Stomach (tissue), 9 donors: Measurements from ENCODE around the gene OR51F1. TPM values are rescaled to one million over a fixed set of nuclear protein-coding genes. Genes with fewer than 3 reads are reported as not detected.

Experiments used
- DNase-seq, 2 donors: peaks; one replicate each; pipeline versions ENCODE4 v3.0.0 to v3.0.0-alpha.2; 2013 to 2019
- H3K27ac ChIP-seq, 5 donors: fragments of 200-600 bp in 4 of 5; sonication (generic) in 4 of 5; one replicate each; pipeline ENCODE4 v1.5.1; 2013 to 2019; ENCODE audit warnings: mild to moderate bottlenecking in 1 of 5, moderate library complexity in 1 of 5
- H3K27me3 ChIP-seq, 3 donors: fragments of 200-600 bp; sonication (generic); one replicate each; pipeline ENCODE4 v1.5.1; 2017 to 2019; ENCODE audit warnings: mixed run types in 1 of 3
- H3K36me3 ChIP-seq, 4 donors: fragments of 200-600 bp; sonication (generic); 1 replicate in 3 of 4; 2 replicates in 1 of 4; pipeline ENCODE4 v1.5.1; 2016 to 2019
- H3K4me1 ChIP-seq, 4 donors: fragments of 200-600 bp; sonication (generic); one replicate each; pipeline ENCODE4 v1.5.1; 2016 to 2019
- H3K4me3 ChIP-seq, 4 donors: fragments of 200-600 bp; sonication (generic) in 3 of 4; one replicate each; pipeline ENCODE4 v1.5.1; 2016 to 2019; ENCODE audit warnings: mild to moderate bottlenecking in 1 of 4
- H3K9me3 ChIP-seq, 4 donors: fragments of 200-600 bp; sonication (generic); one replicate each; pipeline ENCODE4 v1.5.1; 2016 to 2019
- EP300 ChIP-seq: sonication (generic); formaldehyde crosslinking; IDR thresholded peaks from one replicate; pipeline ENCODE4 v1.6.1; 2017; ENCODE audit warnings: antibody characterized with exemption
- POLR2A ChIP-seq, 4 donors: fragments of 450-650 bp; IDR thresholded peaks; one replicate each; pipeline ENCODE4 v1.6.1; 2016; ENCODE audit warnings: antibody characterized with exemption in 4 of 4, control low read depth in 2 of 4, mild to moderate bottlenecking in 1 of 4, moderate library complexity in 1 of 4
- POLR2AphosphoS5 ChIP-seq, 3 donors: sonication (generic); formaldehyde crosslinking; IDR thresholded peaks; one replicate each; pipeline ENCODE4 v1.6.1; 2016; ENCODE audit warnings: antibody characterized with exemption in 3 of 3
- WGBS, 5 donors: extraction: QIAGEN DNeasy Blood & Tissue Kit in 3 of 5; methylation state at CpG; one replicate each; pipeline versions ENCODE4 v1.1.5 to v1.1.7; 2013 to 2018; 5-methylcytosine and 5-hydroxymethylcytosine counted together
- intact Hi-C: fragments of 100-400 bp; cut with DNase I; formaldehyde crosslinking; loops from one replicate; pipeline ENCODE4 v1.15.1; 2023; ENCODE audit warnings: low total_unique reads
- polyA plus RNA-seq, 3 donors: library from polyadenylated mRNA; stranded (reverse); fragments of 200-250 nt; gene quantifications; one replicate each; pipeline ENCODE4 v1.2.3, GENCODE V29; 2013
- total RNA-seq, 5 donors: library from RNA; depleted of rRNA; stranded (reverse); fragments of >200 nt; gene quantifications; one replicate each; pipeline versions ENCODE4 v1.1.0 to v1.2.3, GENCODE V29; 2014 to 2016
- TF ChIP-seq, protein P1 (sequence below), 7 experiments: fragments of 450-650 bp in 4 of 7; fragments of 200-600 bp in 3 of 7; sonication (generic) in 3 of 7; IDR thresholded peaks; one replicate each; pipeline ENCODE4 v1.5.1; 2016 to 2019; ENCODE audit warnings: antibody characterized with exemption in 7 of 7, control low read depth in 2 of 7, mild to moderate bottlenecking in 1 of 7
- donor health status: healthy with polysubstance abuse.
- donor health status: Bipolar disorder and iron deficiency.
- donor health status: healthy.

OR51F1 gene
- total and polyA plus RNA-seq, 8 donors: not detected

DNA sequence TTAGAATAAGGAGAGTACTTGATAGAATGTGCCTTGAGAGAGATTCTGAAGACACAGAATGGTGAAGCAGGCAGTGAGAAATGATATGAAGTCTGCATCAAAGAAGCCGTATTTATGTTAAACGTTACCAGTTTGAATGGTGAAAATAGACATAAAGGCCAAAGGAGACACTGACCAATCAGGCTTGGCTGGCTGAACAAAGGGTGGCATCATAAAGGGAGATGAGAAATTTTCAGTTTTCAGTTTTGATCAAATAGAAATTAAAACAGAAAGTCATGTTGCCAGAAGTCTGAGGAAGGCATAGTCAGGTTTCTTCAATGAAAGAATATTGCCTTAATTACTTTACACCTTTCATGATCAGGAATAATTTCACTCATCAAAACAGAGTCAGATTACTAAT lies 6.6 kb downstream of the OR51F1 start:
- 58 to 84% (median 67%) methylated on average over 2 of the region's 2 CpGs for WGBS, 5 donors
- TF ChIP-seq EP300 (no peak), POLR2AphosphoS5 (IDR thresholded peaks at IDR 0.05) (no peak), POLR2A (IDR thresholded peaks at IDR 0.05) (no peak)
- TF ChIP-seq, protein P1, sequence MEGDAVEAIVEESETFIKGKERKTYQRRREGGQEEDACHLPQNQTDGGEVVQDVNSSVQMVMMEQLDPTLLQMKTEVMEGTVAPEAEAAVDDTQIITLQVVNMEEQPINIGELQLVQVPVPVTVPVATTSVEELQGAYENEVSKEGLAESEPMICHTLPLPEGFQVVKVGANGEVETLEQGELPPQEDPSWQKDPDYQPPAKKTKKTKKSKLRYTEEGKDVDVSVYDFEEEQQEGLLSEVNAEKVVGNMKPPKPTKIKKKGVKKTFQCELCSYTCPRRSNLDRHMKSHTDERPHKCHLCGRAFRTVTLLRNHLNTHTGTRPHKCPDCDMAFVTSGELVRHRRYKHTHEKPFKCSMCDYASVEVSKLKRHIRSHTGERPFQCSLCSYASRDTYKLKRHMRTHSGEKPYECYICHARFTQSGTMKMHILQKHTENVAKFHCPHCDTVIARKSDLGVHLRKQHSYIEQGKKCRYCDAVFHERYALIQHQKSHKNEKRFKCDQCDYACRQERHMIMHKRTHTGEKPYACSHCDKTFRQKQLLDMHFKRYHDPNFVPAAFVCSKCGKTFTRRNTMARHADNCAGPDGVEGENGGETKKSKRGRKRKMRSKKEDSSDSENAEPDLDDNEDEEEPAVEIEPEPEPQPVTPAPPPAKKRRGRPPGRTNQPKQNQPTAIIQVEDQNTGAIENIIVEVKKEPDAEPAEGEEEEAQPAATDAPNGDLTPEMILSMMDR (IDR thresholded peaks at IDR 0.05): no peak
- Histone ChIP-seq H3K36me3 (no peaks in the 10 kb centered on the region), H3K27ac (no peak overlapping the region), H3K4me3 (no peak overlapping the region), H3K9me3 (no peaks in the 10 kb centered on the region), H3K4me1 (no peaks in the 10 kb centered on the region), H3K27me3 (no peaks in the 10 kb centered on the region)
- DNase-seq: no peak
- intact Hi-C loops: no loop called here

DNA sequence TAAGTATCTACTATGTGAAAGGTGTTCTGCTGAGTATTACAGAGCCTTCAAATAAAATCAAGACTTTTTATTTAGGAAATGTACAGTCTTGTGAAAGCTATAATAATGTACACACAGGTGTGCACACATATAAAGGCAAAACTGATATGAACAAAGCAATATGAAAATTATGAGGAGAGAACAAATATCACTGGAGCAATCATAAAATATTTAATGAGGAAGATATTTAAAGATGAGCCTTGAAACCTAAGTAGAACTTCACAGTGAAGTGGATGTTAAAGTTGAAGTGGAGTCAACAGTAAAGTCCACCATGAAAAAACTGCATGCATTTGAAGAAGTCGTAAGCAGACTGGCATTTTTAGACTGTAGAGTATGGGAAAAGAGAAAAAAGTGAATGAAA lies 18.5 kb downstream of the OR51F1 start:
- Histone ChIP-seq H3K36me3 (no peaks in the 10 kb centered on the region), H3K27ac (no peak overlapping the region), H3K4me3 (no peak overlapping the region), H3K27me3 (no peaks in the 10 kb centered on the region), H3K4me1 (no peaks in the 10 kb centered on the region), H3K9me3 (no peaks in the 10 kb centered on the region)
- 78 to 91% (median 87%) methylated on average over 1 of the region's 1 CpG for WGBS, 5 donors
- TF ChIP-seq POLR2A (IDR thresholded peaks at IDR 0.05) (no peak), EP300 (no peak), POLR2AphosphoS5 (IDR thresholded peaks at IDR 0.05) (no peak)
- TF ChIP-seq, protein P1 (IDR thresholded peaks at IDR 0.05): no peak
- DNase-seq: no peak
- intact Hi-C loops: no loop called here

DNA sequence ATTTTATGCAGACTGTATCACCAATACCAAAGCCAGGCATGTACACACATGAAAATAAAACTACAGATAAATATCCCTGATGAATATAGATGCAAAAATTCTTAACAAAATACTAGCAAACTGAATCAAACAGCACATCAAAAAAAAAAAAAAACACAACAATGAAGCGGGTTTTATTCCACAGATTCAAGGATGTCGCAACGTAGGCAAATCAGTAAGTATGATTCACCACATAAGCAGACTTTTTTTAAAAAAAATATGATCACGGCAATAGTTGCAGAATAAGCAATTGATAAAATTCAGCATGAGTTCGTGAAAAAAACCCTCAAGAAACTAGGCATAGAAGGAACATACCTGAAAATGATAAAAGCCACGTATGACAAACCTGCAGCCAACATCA lies 21.3 kb downstream of the OR51F1 start:
- H3K27me3 ChIP-seq: no peaks in the 10 kb centered on the region
- 74 to 86% (median 80%) methylated on average over 6 of the region's 6 CpGs for WGBS, 5 donors
- intact Hi-C loops: no loop called here
- H3K27ac ChIP-seq: no peak overlapping the region
- TF ChIP-seq, protein P1 (IDR thresholded peaks at IDR 0.05): no peak
- TF ChIP-seq POLR2A (IDR thresholded peaks at IDR 0.05) (no peak), EP300 (no peak), POLR2AphosphoS5 (IDR thresholded peaks at IDR 0.05) (no peak)
- no peaks in the 10 kb centered on the region for H3K9me3 ChIP-seq
- H3K36me3 ChIP-seq: no peaks in the 10 kb centered on the region
- no peaks in the 10 kb centered on the region for H3K4me1 ChIP-seq
- H3K4me3 ChIP-seq: no peak overlapping the region
- DNase-seq: no peak

DNA sequence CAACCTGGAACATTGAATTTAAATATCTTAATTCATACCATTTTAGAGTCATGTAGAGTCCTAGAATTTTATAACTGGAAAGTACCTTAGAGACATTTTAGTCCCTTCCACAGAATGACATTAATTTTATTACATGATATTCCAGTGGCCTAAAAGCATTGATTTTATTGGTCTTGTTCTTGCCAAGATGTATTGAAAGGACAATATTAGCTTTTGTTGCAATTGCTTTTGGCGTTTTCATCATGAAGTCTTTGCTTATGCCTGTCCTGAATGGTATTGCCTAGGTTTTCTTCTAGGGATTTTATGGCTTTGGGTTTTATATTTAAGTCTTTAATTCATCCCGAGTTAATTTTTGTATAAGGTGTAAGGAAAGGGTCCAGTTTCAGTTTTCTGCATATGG lies 29.0 kb downstream of the OR51F1 start:
- no peaks in the 10 kb centered on the region for H3K36me3 ChIP-seq
- intact Hi-C loops: no loop called here
- H3K9me3 ChIP-seq: no peaks in the 10 kb centered on the region
- no peak overlapping the region for H3K4me3 ChIP-seq
- H3K27me3 ChIP-seq: no peaks in the 10 kb centered on the region
- H3K27ac ChIP-seq: no peak overlapping the region
- no peak for DNase-seq
- no peaks in the 10 kb centered on the region for H3K4me1 ChIP-seq
- WGBS, 5 donors: 81 to 90% (median 83%) methylated on average over 2 of the region's 2 CpGs
- no peak for TF ChIP-seq EP300
- TF ChIP-seq, protein P1 (IDR thresholded peaks at IDR 0.05): no peak
- no peak for TF ChIP-seq POLR2A (IDR thresholded peaks at IDR 0.05)
- TF ChIP-seq POLR2AphosphoS5 (IDR thresholded peaks at IDR 0.05): no peak
